ENCODE results near the gene ZNF771.

ZNF771 gene

DNA sequence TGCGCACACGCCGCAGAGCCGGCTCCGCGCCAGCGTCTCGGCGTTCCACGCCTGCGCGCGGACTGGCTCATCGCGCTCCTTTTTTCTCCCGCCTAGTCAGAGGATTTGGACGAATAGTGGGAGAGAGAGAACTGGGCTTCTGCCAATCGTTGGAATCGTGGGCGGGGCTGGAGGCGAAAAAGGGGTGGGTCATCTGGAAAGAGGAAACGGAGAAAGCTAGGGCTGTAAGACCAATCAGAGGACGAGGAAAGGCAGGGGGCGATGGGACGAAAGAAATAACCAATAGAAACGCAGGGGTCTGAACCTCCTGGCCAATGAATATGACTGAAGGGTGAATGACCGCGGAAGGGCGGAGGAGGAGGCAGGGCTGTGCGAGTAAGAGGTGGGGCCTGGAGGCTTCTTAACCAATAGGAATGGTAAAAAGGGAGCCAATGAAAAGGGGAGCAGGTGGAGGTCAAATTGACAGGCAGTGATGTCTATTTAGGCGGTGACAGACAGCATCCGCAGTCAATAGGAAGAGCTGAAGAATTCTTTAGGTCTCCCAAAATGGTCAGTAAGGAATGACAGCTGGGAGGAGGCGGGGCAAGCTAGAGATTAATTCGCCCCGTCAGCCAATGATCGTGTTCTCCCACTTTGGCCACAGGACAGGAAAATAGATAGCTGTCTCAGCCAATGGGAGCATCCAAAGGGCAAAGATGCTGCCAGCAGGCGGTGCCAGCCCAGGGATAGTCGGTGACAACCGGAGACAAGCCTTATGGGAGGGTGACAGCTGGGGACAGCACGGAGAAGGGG, 36.8 kb upstream of the ZNF771 start, which contains the start of gene TBC1D10B:
TBC1D10B (minus strand) TSS at position 39 of the 792 bp plus-strand sequence. CDS start 311 bp downstream, outside the sequence.
- Mint-ChIP-seq H3K36me3 (ENCODE audit: low read depth) (peaks cover 18% of the 10 kb centered on the region), H3K27me3 (peaks cover 4% of the 10 kb centered on the region), H3K9me3 (no peaks in the 10 kb centered on the region), H3K4me3 (peak within 1 kb of the TSS; percentile 92), H3K4me1 (peaks cover 37% of the 10 kb centered on the region), H3K27ac (peak within 1 kb of the TSS; percentile 97)
- ATAC-seq (peak; percentile 85), DNase-seq (peak; percentile 97)

DNA sequence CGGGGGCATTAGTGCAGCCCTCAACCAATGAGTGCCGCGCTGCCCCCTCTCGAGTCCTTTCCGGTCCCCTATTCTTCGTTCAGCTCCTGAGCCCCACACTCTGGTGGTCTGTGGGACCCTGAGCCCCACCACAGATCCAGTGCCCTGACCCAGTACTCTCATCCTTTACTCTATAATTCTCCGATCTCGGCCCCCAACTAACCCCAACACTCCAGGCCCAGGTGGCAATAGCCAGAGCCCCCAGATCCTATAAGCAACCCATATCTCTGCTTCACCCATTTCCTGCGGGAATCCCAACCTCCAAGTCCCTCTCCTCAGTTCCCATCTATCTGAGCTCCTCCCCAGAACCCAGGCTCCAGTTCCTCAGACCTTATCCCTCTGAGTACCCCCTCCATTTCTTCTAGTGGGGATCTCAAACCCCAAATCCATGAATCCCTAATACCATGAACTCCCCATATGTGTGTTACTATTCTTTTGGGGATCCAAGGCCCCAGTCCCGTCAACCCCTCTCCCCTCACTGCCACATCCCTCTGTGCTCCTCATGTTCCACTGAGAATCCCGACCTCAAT, 36.1 kb upstream of the ZNF771 start:
- Mint-ChIP-seq H3K36me3 (ENCODE audit: low read depth) (peaks cover 17% of the 10 kb centered on the region), H3K27ac (peak overlapping the region; percentile 97), H3K4me3 (peak overlapping the region; percentile 84), H3K9me3 (no peaks in the 10 kb centered on the region), H3K27me3 (peaks cover 4% of the 10 kb centered on the region), H3K4me1 (peaks cover 37% of the 10 kb centered on the region)
- DNase-seq (no peak), ATAC-seq (no peak)

DNA sequence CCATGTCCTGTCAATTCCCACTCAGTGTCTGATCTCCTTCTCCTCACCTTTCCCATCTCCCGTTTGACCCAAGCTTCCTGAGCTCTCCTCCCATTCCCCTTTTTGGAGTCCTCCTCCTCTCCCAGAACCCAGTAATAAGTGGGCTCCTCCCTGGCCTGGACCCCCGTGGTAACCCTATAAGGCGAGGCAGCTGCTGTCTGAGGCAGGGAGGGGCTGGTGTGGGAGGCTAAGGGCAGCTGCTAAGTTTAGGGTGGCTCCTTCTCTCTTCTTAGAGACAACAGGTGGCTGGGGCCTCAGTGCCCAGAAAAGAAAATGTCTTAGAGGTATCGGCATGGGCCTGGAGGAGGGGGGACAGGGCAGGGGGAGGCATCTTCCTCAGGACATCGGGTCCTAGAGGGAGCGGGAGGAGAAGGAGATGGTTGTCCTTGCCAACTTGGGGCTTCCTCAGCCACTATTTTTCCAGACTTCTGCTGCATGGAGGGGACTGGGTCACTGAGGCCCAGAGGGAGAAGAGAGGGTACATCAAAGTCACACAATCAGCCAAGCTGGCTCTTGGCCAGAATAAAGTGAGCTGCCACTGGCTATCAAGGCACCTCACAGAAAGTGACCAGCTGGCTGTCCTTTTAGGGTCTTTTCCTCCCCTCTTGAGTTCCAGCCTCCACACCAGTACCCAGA, 35.2 kb upstream of the ZNF771 start:
- DNase-seq (no peak), ATAC-seq (no peak)
- no peaks in the 10 kb centered on the region for H3K9me3 Mint-ChIP-seq
- peaks cover 35% of the 10 kb centered on the region for H3K4me1 Mint-ChIP-seq
- H3K36me3 Mint-ChIP-seq (ENCODE audit: low read depth) = peaks cover 10% of the 10 kb centered on the region
- peaks cover 4% of the 10 kb centered on the region for H3K27me3 Mint-ChIP-seq
- H3K27ac Mint-ChIP-seq = peak overlapping the region; percentile 97
- peak overlapping the region; percentile 84 for H3K4me3 Mint-ChIP-seq

DNA sequence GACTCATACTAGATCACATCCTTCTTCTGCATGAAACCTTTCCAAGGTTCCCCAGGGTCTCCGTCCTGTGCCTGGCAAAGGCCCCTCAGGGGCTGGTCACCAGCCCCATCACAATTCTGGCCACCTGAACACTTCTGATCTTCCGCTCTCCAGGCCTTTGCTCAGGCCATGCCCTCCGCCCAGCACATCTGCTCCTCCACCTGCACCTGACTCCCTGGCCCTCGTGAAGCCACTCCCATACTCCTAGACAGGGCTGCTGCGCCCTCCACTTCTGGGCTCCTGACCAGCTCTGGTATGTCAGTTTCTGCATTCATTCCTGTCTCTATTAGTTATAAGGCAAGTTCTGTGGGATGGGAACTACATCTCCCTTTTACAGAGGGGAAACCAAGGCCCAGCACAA, 34.7 kb upstream of the ZNF771 start:
- DNase-seq (no peak), ATAC-seq (no peak)
- Mint-ChIP-seq H3K36me3 (ENCODE audit: low read depth) (peaks cover 7% of the 10 kb centered on the region), H3K9me3 (no peaks in the 10 kb centered on the region), H3K27ac (peak overlapping the region; percentile 47), H3K27me3 (peaks cover 4% of the 10 kb centered on the region), H3K4me3 (no peak overlapping the region), H3K4me1 (peaks cover 35% of the 10 kb centered on the region)

DNA sequence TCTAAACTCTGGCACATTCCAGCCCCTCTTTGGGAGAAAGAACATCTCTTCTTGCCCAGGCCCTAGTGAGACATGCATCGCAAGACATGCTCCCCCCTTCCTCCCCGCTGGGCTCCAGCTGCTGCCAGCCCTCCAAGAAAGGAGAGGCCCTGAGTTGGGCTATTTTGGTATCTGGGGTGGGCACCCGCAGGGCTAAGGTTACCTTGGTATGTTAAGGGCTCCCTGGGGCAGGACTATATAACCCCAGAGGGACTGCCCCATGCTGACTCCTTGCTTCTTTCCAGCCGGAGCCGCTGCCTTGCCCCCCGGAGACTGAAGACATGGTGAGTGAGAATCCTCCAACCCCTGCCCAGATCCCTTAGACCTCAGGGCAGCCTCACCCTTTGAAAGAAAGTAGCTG, 32.9 kb upstream of the ZNF771 start, which contains the start of gene MYL11:
MYL11 (plus strand) TSS at position 265 of the 400 bp plus-strand sequence; CDS start at position 321, 56 bp downstream.
- peaks cover 42% of the 10 kb centered on the region for H3K4me1 Mint-ChIP-seq
- H3K4me3 Mint-ChIP-seq = no peak within 1 kb of the TSS
- peaks cover 4% of the 10 kb centered on the region for H3K27me3 Mint-ChIP-seq
- peaks cover 12% of the 10 kb centered on the region for H3K36me3 Mint-ChIP-seq (ENCODE audit: low read depth)
- DNase-seq (no peak), ATAC-seq (no peak)
- peak within 1 kb of the TSS; percentile 65 for H3K27ac Mint-ChIP-seq
- no peaks in the 10 kb centered on the region for H3K9me3 Mint-ChIP-seq

DNA sequence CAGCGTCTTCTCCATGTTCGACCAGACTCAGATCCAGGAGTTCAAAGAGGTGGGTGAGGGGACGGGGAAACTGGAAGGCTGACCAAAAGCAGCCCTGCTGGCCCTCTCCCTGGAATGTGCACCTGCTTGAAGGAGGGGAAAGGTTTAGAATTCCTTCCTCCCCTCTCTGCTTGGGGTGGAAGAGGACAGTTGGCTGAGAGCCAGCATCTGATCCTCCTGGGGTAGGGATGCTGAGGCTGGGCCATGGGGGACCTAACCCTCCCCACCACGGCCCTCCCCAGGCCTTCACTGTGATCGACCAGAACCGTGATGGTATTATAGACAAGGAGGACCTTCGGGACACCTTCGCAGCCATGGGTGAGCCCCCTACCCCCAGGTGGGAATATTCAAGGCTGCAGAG, 31.5 kb upstream of the ZNF771 start:
- Mint-ChIP-seq H3K27me3 (no peaks in the 10 kb centered on the region), H3K9me3 (no peaks in the 10 kb centered on the region), H3K4me1 (peaks cover 48% of the 10 kb centered on the region), H3K4me3 (no peak overlapping the region), H3K27ac (no peak overlapping the region), H3K36me3 (ENCODE audit: low read depth) (peaks cover 17% of the 10 kb centered on the region)
- no peak for DNase-seq
- ATAC-seq = no peak

DNA sequence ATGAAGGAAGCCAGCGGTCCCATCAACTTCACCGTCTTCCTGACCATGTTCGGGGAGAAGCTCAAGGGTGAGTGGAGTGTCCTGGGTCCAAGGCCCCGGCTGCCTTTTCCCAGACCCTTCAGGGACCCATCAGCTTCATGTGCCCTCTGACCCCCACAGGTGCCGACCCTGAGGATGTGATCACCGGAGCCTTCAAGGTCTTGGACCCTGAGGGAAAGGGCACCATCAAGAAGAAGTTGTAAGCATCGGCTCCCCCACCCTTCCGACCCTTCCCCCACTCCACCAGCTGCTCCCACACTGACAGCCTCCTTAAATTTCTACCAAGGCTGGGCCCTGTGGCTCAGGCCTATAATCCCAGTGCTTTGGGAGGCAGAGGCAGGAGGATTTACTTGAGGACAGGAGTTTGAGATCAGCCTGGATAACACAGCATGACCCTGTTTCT, 30.9 kb upstream of the ZNF771 start:
- peak overlapping the region; percentile 99 for H3K27ac Mint-ChIP-seq
- no peaks in the 10 kb centered on the region for H3K27me3 Mint-ChIP-seq
- H3K9me3 Mint-ChIP-seq = no peaks in the 10 kb centered on the region
- DNase-seq (no peak), ATAC-seq (no peak)
- H3K4me3 Mint-ChIP-seq = no peak overlapping the region
- peaks cover 48% of the 10 kb centered on the region for H3K4me1 Mint-ChIP-seq
- peaks cover 20% of the 10 kb centered on the region for H3K36me3 Mint-ChIP-seq (ENCODE audit: low read depth)

DNA sequence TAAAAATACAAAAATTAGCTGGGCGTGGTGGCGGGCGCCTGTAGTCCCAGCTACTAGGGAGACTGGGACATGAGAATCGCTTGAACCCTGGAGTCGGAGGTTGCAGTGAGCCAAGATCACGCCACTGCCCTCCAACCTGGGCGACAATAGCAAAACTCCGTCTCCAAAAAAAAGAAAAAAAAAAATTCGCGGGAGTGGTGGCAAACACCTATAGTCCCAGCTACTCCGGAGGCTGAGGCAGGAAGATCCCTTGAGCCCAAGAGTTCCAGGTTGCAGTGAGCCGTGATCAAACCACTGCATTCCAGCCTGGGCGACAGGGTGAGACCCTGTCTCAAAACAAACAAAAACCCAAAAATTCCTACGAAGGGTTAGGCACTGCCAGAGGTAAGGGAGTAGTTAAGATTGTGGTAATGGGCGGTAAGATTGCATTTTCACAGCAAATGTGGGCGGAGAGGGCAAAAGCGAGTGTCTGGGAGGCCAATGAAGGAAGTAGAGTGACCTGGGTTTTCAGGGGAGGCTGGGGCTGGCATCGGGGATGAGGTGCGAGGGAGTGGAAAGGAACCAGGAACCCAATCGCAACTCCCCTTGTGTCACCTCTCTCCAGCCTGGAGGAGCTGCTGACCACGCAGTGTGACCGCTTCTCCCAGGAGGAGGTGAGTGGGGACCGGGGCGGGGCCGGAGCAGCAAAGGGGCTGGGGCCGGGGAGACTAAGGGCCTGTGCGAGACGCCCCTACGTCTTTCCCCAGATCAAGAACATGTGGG, 30.2 kb upstream of the ZNF771 start:
- Mint-ChIP-seq H3K27ac (peak overlapping the region; percentile 99), H3K9me3 (no peaks in the 10 kb centered on the region), H3K27me3 (no peaks in the 10 kb centered on the region), H3K4me3 (peak overlapping the region; percentile 92), H3K36me3 (ENCODE audit: low read depth) (peaks cover 20% of the 10 kb centered on the region), H3K4me1 (peaks cover 45% of the 10 kb centered on the region)
- no peak for DNase-seq
- ATAC-seq = no peak

DNA sequence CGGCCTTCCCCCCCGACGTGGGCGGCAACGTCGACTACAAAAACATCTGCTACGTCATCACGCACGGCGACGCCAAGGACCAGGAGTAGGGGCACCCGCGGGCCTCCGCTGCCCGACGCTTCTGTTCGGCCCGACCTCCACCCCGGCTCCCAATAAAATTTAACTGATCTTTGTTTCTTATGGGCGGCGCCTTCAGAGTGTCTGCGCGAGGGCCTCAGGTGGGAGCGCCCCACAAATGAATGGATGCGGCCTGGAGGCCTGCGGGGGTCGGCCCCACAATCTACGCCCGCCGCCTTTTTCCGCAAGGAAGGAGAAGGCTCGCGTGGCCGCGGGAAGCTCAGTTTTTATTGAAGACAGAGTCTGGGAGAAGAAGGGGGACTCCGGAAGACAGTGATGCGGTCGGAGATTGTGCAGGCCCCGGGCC, 29.6 kb upstream of the ZNF771 start:
- Mint-ChIP-seq H3K27me3 (no peaks in the 10 kb centered on the region), H3K36me3 (ENCODE audit: low read depth) (peaks cover 20% of the 10 kb centered on the region), H3K9me3 (no peaks in the 10 kb centered on the region), H3K4me3 (peak overlapping the region; percentile 92), H3K27ac (peak overlapping the region; percentile 99), H3K4me1 (peaks cover 50% of the 10 kb centered on the region)
- peak; percentile 87 for DNase-seq
- ATAC-seq = peak; percentile 38

DNA sequence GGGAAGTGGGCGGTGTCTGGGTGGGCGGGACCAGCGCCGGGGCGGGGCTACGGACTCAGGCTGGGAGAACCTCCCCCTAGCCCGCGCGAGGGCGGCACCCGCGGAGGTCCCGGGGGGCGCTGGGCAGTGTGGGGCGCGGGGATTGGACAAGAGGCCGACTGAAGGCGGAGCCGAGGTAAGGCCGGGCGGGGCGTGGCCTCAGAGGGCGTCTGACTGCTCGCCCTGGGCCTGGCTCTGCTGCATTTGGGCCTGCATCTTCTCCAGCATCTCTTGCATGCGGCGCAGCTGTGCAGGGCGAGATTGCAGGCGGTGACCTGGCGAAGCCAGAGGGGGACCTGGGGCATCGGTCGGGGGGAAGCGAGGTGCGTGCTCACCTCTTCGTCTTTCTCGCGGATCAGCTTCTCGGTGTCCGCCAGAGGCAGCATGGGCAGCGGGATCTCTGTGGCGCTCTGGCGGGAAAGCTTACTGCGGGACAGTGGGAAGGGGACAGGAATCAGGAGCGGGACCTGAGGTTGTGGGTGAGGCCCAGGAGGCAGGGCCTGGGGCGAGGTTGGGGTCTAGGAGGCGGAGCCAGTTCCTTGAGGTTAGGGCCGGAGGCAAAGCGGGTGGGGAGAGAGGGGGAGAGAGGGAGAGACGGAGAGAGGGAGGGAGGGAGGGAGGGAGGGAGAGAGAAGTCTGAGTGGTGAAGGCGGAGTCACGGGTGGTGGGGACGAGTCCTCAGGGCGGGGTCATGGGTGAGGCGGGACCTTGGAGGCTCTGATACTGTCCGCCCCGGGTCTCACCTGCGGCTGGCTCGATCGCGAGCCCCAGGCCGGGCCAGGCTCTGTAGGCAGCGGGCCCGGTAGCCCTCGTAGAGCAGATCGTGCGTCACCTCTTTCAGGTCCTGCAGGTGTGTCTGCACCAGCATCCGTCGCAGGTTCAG, 28.9 kb upstream of the ZNF771 start:
- DNase-seq (peak; percentile 100), ATAC-seq (peak; percentile 90)
- H3K9me3 Mint-ChIP-seq = no peaks in the 10 kb centered on the region
- peaks cover 56% of the 10 kb centered on the region for H3K4me1 Mint-ChIP-seq
- no peaks in the 10 kb centered on the region for H3K27me3 Mint-ChIP-seq
- H3K36me3 Mint-ChIP-seq (ENCODE audit: low read depth) = peaks cover 20% of the 10 kb centered on the region
- H3K27ac Mint-ChIP-seq = peak overlapping the region; percentile 99
- peak overlapping the region; percentile 92 for H3K4me3 Mint-ChIP-seq

DNA sequence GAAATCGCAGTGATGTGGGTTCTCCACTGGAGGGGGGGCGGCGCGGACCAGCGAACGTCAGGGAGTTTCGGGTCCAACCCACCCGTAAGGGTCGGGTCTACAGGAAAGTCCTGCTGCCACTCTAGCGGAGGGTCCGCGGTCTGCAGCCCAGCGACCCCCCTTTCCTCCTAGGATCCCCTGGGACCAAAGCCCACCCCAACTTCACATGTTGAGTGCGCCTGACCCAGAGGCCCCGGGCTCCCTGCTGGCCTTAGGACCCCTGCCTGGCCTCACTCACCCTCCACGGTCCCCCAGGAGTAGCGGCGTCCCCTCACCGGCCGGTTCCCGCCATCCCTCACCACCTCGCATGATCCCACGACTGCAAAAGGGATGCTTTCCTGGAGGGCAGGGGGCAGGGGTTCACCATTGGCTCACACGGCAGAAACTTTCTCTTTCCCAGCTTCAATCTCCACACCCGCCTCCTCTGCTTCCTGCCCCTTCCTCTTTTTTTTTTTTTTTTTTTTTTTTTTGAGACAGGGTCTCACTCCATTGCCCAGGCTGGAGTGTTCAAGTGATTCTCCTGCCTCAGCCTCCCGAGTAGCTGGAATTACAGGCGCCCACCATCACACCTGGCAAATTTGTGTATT, 28.1 kb upstream of the ZNF771 start:
- Mint-ChIP-seq H3K4me1 (peaks cover 60% of the 10 kb centered on the region), H3K36me3 (ENCODE audit: low read depth) (peaks cover 20% of the 10 kb centered on the region), H3K9me3 (no peaks in the 10 kb centered on the region), H3K27ac (peak overlapping the region; percentile 99), H3K27me3 (no peaks in the 10 kb centered on the region), H3K4me3 (peak overlapping the region; percentile 92)
- ATAC-seq (no peak), DNase-seq (no peak)

DNA sequence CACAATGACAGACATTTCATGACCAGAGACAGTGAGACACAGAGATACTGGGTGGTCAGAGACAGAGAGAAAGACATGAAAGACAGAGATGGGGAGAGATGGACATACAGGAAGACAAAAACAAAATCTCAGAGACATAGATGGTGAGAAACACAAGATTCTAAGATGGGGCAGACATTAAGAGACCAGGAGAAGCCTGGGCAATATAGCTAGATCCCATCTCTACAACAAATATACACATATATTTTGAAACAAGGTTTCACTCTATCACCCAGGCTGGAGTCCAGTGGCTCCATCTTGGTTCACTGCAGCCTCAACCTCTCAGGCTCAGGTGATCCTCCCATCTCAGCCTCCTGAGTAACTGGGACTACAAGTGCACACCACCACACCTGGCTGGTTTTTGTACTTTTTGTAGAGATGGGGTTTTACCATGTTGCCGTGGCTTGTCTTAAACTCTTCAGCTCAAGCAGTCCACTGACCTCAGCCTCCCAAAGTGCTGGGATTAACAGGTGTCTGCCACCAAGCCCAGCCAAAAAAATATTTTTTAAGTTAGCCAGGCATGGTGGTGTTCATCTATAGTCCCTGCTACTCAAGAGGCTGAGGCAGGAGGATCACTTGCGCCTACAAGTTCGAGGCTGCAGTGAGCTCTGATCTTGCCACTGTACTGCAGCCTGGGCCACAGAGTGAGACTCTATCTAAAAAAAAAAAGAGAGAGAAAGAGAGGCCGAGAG, 27.2 kb upstream of the ZNF771 start:
- no peaks in the 10 kb centered on the region for H3K9me3 Mint-ChIP-seq
- ATAC-seq (no peak), DNase-seq (no peak)
- peak overlapping the region; percentile 96 for H3K27ac Mint-ChIP-seq
- H3K36me3 Mint-ChIP-seq (ENCODE audit: low read depth) = peaks cover 20% of the 10 kb centered on the region
- H3K4me3 Mint-ChIP-seq = peak overlapping the region; percentile 90
- H3K4me1 Mint-ChIP-seq = peaks cover 62% of the 10 kb centered on the region
- no peaks in the 10 kb centered on the region for H3K27me3 Mint-ChIP-seq

All from activated naive CD8-positive, alpha-beta T cell treated with anti-CD3 and anti-CD28 coated beads, Interleukin-2, amount 50 U/mL, for 24 hours (primary cell).